Embryonic facial prominence (tissue), 1 donor: ENCODE data around the gene OPN5.
"Not testable (repeated sequence)": the region's sequence is repeated elsewhere in the genome, so short reads cannot be mapped to it uniquely, and the experiment has no call there.

ENCODE experiments used
- DNase-seq: peaks from one replicate; pipeline ENCODE4 v3.0.0-alpha.2; 2016; ENCODE audit errors: extremely low spot score

Gene OPN5

GRCh38 chr6:47781732-47782131 lies at the start of gene OPN5:
Gene OPN5, plus strand, starts transcription at chr6:47782032. Its CDS starts 35 bp downstream, at chr6:47782067.
- no peak for DNase-seq

GRCh38 chr6:47733879-47734558 lies 47.8 kb upstream of the OPN5 start:
- DNase-seq: no peak

GRCh38 chr6:47734831-47735481 lies 46.9 kb upstream of the OPN5 start:
- peak; percentile 24 for DNase-seq

- no peak for DNase-seq
Observed at GRCh38 chr6:47736083-47736700, 45.6 kb upstream of the OPN5 start.

GRCh38 chr6:47737406-47737805 lies 44.4 kb upstream of the OPN5 start:
- no peak for DNase-seq

- DNase-seq: no peak
Observed at GRCh38 chr6:47740714-47741113, 41.1 kb upstream of the OPN5 start.

- no peak for DNase-seq
Observed at GRCh38 chr6:47741807-47742206, 40.0 kb upstream of the OPN5 start.

GRCh38 chr6:47743744-47744143 lies 38.1 kb upstream of the OPN5 start:
- DNase-seq: no peak

GRCh38 chr6:47745269-47745668 lies 36.6 kb upstream of the OPN5 start:
- not testable (repeated sequence) for DNase-seq

- no peak for DNase-seq
Observed at GRCh38 chr6:47749757-47750156, 32.1 kb upstream of the OPN5 start.

- DNase-seq: no peak
Observed at GRCh38 chr6:47752801-47753200, 29.0 kb upstream of the OPN5 start.

- DNase-seq: no peak
Observed at GRCh38 chr6:47759364-47759763, 22.5 kb upstream of the OPN5 start.

GRCh38 chr6:47762502-47762901 lies 19.3 kb upstream of the OPN5 start:
- no peak for DNase-seq

GRCh38 chr6:47766445-47766844 lies 15.4 kb upstream of the OPN5 start:
- DNase-seq: no peak

GRCh38 chr6:47767102-47767501 lies 14.7 kb upstream of the OPN5 start:
- no peak for DNase-seq

GRCh38 chr6:47769982-47770381 lies 11.8 kb upstream of the OPN5 start:
- no peak for DNase-seq

GRCh38 chr6:47772359-47772758 lies 9.5 kb upstream of the OPN5 start:
- DNase-seq: no peak

- DNase-seq: no peak
Observed at GRCh38 chr6:47773005-47773404, 8.8 kb upstream of the OPN5 start.

GRCh38 chr6:47780510-47781356 lies 1.1 kb upstream of the OPN5 start:
- DNase-seq: peak; percentile 10

GRCh38 chr6:47785182-47785581 lies 3.4 kb downstream of the OPN5 start:
- no peak for DNase-seq

GRCh38 chr6:47787620-47788497 lies 6.0 kb downstream of the OPN5 start:
- peak; percentile 55 for DNase-seq
